HG03439 (cell line): ENCODE measurements around the gene SIPA1L2.

Experiments used
- ATAC-seq: cut with Tn5 transposase; IDR thresholded peaks from one replicate; pipeline ENCODE4 v1.9.1; 2021; ENCODE audit warnings: mild to moderate bottlenecking, moderate library complexity; ENCODE audit not compliant: unreplicated experiment

Gene SIPA1L2

GRCh38 chr1:232590744-232591082 lies 39.2 kb downstream of the SIPA1L2 start:
- no peak for ATAC-seq

DNA sequence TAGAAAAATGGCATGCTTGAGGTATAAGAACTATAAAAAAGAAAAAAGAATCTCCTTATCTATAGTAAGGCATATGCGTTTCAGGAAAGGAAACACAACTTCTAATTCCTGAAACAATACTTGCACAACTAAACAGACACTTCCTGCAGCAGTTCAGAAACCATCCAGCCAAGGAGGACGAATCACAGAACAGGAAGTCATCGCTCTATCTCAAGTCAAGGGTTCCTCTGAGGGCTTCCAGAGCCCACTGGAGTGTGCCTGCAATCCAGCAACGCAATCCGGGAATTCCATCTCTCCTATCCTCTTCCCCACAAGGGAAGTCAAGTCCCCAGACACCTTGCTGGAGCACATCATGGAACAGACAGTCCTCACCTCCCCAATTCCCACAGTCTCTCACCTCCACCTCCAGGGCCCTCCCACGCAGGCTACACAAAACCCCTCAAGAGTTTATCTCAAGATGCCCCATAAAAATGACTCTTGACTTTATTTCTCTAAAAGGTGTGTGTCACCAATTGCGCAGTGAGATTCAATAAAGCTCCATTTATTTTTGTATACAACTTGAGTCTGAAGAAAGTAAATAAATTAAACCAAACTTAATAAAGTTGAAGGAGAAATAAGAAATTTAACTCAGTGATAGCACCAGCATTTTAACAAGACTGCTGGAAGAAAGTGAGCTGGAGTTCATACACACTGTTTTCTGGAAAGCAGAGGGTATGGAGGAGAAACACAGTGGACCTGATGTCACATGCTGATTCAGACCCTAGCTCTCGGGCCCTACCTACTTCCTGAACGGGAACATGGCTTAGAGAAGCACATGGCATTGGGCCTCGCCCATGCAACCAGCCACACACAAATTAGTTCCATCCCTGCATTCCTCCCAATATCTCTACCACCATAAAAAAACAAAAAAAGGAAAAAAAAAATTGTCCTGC lies 39.9 kb downstream of the SIPA1L2 start:
- no peak for ATAC-seq

- ATAC-seq: no peak
Observed at GRCh38 chr1:232589111-232589811, 40.7 kb downstream of the SIPA1L2 start.

GRCh38 chr1:232587141-232588008 lies 42.6 kb downstream of the SIPA1L2 start:
- no peak for ATAC-seq

DNA sequence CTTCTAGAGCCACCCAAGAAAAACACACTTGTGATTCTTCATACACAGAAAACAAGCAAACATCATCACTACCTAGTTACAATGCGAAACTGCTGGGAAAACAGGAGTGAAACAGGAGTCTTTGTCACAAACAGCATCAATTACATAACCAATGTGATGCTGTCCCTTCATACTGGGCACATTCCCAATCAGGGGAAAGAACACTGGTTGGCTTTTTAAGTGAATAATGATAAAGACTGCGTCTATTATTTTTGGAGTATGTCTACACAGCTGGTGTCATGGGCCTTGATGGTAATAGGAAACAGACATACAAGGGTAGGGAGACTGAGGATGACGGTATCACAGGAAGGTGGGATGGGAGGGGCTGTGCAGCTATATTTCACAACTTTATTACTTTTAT lies 43.3 kb downstream of the SIPA1L2 start:
- no peak for ATAC-seq

DNA sequence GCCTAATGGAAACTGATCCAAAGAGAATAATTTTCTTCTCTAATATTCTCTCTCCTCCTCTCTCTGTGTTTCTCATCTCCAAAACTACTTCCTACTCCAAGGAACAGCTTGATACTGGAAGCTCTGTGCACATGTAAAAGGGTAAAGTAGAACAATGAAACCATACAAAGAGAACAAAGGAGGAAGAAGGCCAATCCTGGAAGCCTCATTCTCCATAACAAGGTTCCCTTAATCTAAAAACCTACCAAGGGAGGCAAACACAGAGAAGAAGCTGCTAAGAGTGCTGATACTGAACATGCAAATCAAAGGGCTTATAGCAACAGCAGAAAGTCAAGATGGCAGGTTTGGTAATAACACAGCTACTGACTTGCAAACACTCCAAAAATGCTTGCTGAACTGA lies 44.4 kb downstream of the SIPA1L2 start:
- ATAC-seq: no peak

DNA sequence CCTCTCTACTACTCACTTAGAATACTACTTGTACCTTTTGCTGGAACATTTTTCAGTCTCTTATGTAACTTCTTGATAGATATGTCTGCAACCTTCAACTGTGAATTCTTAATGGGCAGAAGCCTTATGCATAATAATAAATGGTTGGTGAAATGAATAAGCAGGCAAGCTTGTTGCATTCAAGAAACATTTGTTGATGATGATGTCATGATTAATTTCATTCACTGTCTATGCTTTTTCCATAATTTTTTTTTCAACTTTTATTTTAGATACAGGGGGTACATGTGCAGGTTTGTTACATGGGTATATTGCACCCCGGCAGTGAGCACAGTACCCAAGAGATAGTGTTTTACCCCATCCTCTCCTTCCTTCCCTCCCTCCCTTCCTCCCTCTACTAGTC lies 48.0 kb downstream of the SIPA1L2 start:
- ATAC-seq: no peak
